Measurements from ENCODE around the gene CAMSAP3. TPM values are rescaled to one million over a fixed set of nuclear protein-coding genes. Genes with fewer than 3 reads are reported as not detected.

The CAMSAP3 gene
- polyA plus RNA-seq, 1 experiment = not detected

DNA sequence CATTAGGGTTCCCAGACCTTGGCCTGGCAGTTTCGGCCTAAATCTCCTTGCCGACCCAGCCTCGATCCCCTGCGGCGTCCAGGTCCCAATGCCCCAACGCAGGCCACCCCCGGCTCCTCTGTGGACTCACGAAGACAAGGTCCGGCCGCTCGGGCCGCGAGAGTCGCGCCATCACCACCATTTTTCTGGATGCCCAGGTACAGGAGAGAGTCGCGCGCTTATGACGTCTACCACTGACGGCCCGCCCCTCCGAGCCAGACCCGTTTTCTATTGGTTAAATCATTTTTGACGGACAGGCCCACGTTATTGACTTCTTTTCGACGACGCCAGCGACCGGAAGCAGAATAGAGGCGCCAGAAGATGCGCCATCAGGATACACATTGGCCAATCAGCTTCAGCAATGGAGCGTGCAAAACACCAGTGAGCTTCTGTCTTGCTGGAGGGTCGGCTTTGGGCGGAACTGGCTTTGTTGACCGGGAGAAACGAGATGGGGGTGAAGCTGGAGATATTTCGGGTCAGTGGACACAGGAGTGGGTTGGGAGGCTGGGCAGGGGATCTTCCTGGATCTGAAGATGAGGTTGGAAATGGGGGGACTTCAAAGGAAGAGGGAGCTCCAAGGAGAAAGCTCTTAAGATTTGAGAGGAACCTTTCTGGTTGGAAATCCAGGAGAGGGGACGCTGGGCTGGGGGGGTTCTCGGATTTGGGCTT lies 33.8 kb downstream of the CAMSAP3 start, which contains the start of the genes PET100 and XAB2:
PET100 (plus strand) TSS at position 447 of the 708 bp plus-strand sequence; CDS start at position 488, 41 bp downstream.
XAB2 (minus strand) TSS at position 199 of the 708 bp plus-strand sequence; CDS start at position 181, 18 bp downstream.
- H3K27me3 ChIP-seq (ENCODE audit: control insufficient read depth, insufficient read depth, low read length) = no peaks in the 10 kb centered on the region
- TF ChIP-seq, protein P1, sequence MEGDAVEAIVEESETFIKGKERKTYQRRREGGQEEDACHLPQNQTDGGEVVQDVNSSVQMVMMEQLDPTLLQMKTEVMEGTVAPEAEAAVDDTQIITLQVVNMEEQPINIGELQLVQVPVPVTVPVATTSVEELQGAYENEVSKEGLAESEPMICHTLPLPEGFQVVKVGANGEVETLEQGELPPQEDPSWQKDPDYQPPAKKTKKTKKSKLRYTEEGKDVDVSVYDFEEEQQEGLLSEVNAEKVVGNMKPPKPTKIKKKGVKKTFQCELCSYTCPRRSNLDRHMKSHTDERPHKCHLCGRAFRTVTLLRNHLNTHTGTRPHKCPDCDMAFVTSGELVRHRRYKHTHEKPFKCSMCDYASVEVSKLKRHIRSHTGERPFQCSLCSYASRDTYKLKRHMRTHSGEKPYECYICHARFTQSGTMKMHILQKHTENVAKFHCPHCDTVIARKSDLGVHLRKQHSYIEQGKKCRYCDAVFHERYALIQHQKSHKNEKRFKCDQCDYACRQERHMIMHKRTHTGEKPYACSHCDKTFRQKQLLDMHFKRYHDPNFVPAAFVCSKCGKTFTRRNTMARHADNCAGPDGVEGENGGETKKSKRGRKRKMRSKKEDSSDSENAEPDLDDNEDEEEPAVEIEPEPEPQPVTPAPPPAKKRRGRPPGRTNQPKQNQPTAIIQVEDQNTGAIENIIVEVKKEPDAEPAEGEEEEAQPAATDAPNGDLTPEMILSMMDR (IDR thresholded peaks at IDR 0.05; ENCODE audit: low read depth, low read length) = no peak
- no peaks in the 10 kb centered on the region; the same call in 1 of the 2 replicates for H3K9me3 ChIP-seq (ENCODE audit: control insufficient read depth, insufficient read depth, low read length)
- POLR2A ChIA-PET = interaction anchor here (0.6 to 1.0 kb wide), 7 partner anchors 9 to 560 kb away, joined by 3 to 7 read pairs (median 3); partner anchors contain the start of genes TRAPPC5 and ZNF557
- CTCF ChIA-PET = interaction anchor here (1.0 to 2.5 kb wide), 6 partner anchors 22 to 952 kb away, joined by 3 to 19 read pairs (median 6); partner anchors contain the start of gene TRAPPC5
- peak within 1 kb of the TSS; percentile 97 for H3K4me3 ChIP-seq (ENCODE audit: low read depth, low read length)
- peak; percentile 97 for DNase-seq (ENCODE audit: low read depth, low spot score)
- peak within 1 kb of the TSS; percentile 70 for H3K27ac ChIP-seq (ENCODE audit: low read depth, low read length)

DNA sequence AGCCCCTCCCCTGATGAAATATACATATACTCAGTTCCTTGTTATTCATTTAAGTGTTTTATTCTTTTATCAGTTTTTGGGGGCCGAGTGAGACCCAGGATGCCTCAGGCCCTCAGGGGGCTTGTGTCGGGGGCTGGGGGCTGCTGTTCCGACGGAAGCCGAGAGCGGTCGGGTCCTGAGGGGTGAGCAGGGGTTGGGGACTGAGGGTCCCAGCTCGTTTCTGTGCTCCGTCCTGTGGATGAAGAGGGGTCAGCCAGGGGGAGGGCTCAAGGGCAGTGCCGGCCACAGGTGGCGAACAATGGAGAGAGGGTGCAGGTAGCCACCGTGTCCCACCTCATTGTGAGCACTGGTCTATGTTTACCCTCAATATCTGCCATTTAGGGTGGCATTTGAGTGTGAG lies 35.9 kb downstream of the CAMSAP3 start:
- ChIA-PET POLR2A (no interaction called here), CTCF (interaction anchor here (2.5 kb wide), 1 partner anchor 63 kb away, joined by 14 read pairs; no protein-coding TSS in a partner anchor)

DNA sequence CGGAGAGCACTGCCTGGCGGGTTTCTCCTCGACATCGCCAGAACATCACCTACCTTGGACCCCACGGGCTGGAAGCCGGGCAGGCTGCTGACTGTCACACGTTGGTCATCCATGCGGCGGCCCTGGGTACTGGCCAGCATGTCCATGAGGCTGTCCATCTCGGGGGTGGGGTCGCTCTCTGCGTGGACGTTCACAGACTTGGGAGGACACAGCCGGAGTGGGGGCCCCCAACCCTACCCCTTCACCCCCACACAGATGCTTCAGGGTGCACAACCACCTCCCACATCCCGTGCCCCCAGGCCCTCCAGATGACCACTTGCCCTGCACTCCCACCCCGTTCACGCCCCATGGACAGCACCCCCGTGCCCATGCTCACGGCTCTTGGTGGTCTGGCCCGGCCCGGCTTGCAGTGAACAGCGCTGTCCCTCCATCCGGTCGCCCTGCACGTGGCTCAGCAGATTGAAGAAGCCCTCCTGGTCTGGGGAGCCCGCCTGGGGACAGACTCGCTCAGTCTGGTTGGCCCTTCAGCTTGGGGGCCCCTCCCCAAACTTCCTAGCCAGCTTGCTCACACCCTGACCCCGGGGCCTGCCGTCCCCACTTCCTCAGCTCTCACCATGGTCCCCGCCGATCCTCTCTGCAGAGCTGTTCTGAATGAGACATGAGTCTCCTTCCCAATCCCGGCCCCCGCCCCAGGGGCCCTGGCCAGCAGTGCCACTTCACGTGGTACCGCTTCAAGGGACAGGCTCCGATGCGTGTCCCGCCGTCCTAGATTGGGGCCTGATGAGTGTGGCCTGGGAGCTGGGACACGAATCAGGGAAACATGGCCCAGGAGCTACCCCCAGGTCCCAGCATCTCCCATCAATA lies 36.9 kb downstream of the CAMSAP3 start:
- peaks cover 4% of the 10 kb centered on the region for H3K27me3 ChIP-seq (ENCODE audit: control insufficient read depth, insufficient read depth, low read length)
- CTCF ChIA-PET = interaction anchor here (0.5 kb wide), 1 partner anchor 17 kb away, joined by 3 read pairs; no protein-coding TSS in a partner anchor
- POLR2A ChIA-PET = no interaction called here

More for the DNA sequence above, 35.9 kb downstream of the CAMSAP3 start:
- no peaks in the 10 kb centered on the region for H3K27me3 ChIP-seq (ENCODE audit: control insufficient read depth, insufficient read depth, low read length)
- TF ChIP-seq, protein P1 (IDR thresholded peaks at IDR 0.05; ENCODE audit: low read depth, low read length) = no peak
- H3K27ac ChIP-seq (ENCODE audit: low read depth, low read length) = no peak overlapping the region
- DNase-seq (ENCODE audit: low read depth, low spot score) = no peak
- H3K9me3 ChIP-seq (ENCODE audit: control insufficient read depth, insufficient read depth, low read length) = no peaks in the 10 kb centered on the region; the same call in 1 of the 2 replicates
- no peak overlapping the region for H3K4me3 ChIP-seq (ENCODE audit: low read depth, low read length)

DNA sequence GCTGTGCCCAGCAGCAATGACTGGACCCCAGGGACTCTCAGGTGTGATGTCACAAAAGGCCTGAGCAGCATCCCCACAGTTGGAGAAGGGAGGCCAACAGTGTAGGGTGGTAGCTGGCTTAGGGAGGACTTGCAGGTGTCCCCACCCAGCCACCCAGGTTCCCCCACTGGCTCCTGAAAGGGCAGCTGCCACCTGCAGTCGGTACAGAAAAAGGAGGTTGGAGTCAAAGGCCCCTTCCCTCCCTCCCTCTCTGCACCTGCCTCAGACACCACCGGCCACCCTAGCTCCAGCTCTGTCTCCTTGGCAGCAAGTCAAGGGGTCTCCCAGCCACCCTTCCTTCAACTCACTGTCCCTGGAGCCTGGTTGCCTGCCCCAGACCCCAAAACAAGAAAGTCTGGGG lies 38.0 kb downstream of the CAMSAP3 start, which contains the start of gene PCP2:
PCP2 (minus strand) TSS at position 22 of the 400 bp plus-strand sequence. CDS start 262 bp downstream, outside the sequence.
- TF ChIP-seq, protein P1 (IDR thresholded peaks at IDR 0.05; ENCODE audit: low read depth, low read length) = no peak
- ChIA-PET POLR2A (interaction anchor here (0.7 kb wide), 1 partner anchor 10 kb away, joined by 3 read pairs; no protein-coding TSS in a partner anchor), CTCF (interaction anchor here (0.5 kb wide), 1 partner anchor 277 kb away, joined by 4 read pairs; no protein-coding TSS in a partner anchor)
- H3K27ac ChIP-seq (ENCODE audit: low read depth, low read length) = no peak within 1 kb of the TSS
- peaks cover 6% of the 10 kb centered on the region for H3K27me3 ChIP-seq (ENCODE audit: control insufficient read depth, insufficient read depth, low read length)
- H3K9me3 ChIP-seq (ENCODE audit: control insufficient read depth, insufficient read depth, low read length) = no peaks in the 10 kb centered on the region; the same call in 1 of the 2 replicates
- no peak for DNase-seq (ENCODE audit: low read depth, low spot score)
- H3K4me3 ChIP-seq (ENCODE audit: low read depth, low read length) = no peak within 1 kb of the TSS

More for the DNA sequence above, 36.9 kb downstream of the CAMSAP3 start:
- no peak for DNase-seq (ENCODE audit: low read depth, low spot score)
- no peaks in the 10 kb centered on the region; the same call in 1 of the 2 replicates for H3K9me3 ChIP-seq (ENCODE audit: control insufficient read depth, insufficient read depth, low read length)
- H3K27ac ChIP-seq (ENCODE audit: low read depth, low read length) = no peak overlapping the region
- TF ChIP-seq, protein P1 (IDR thresholded peaks at IDR 0.05; ENCODE audit: low read depth, low read length) = no peak
- H3K4me3 ChIP-seq (ENCODE audit: low read depth, low read length) = no peak overlapping the region
